ENCODE data around the gene ELAVL3.

ELAVL3 gene

GRCh38 chr19:11480715-11481533 is at the start of gene ELAVL3:
TSS of gene ELAVL3 (minus strand) at chr19:11481046. CDS start at chr19:11480608, 438 bp downstream.
- no peak for DNase-seq (ENCODE audit: low read depth in 2 of 2)

DNA sequence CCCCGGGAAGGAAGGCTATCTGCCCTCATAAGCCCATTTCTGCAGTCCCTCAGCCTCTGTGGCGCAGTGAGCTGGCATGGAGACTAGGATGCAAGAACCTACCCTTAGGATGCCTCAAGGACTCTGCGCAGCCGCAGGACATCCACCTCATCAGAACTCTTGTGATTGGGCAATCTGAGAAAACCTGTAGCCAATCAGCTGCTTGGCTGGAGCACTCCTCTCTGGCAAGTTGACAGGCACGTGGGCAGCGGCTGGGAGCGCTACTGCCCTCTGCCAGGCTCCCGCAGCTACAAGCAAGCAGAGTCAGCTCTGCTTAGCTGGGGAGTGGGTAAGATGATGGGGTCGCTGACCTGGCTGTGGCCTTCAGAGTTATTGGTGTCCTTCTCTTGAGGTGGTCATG is 49.6 kb upstream of the ELAVL3 start:
- peak; percentile 49 to 60 for DNase-seq (ENCODE audit: low read depth in 2 of 2)

- DNase-seq (ENCODE audit: low read depth in 2 of 2) = peak; percentile 91 to 92
Observed at GRCh38 chr19:11528551-11529341, 47.9 kb upstream of the ELAVL3 start, which contains the start of gene ECSIT. TSS of gene ECSIT (minus strand) at chr19:11529134. CDS start at chr19:11519170, 9,964 bp downstream.

GRCh38 chr19:11519138-11519537 is 38.3 kb upstream of the ELAVL3 start:
- no peak for DNase-seq (ENCODE audit: low read depth in 2 of 2)

DNA sequence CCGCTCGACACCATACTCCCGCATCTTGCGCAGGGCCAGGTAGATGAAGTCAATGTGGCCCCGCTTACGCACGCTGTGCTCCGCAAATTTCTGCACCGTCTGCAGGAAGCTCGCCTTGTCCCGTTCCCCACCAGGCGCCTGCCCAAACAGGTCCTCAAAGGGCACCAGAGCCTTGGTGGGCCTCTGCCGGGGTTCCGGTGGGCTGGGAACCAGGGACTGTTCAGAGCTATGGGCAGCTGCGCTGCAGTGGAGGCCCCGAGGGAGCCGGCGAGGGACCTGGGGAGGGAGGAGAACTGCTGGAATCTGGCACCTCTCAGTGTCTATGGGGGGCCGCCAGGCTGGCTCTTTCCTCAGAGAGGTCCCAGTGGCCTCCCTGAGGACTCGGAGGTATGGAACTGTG is 33.1 kb upstream of the ELAVL3 start:
- DNase-seq (ENCODE audit: low read depth in 2 of 2) = no peak

- DNase-seq (ENCODE audit: low read depth in 2 of 2) = no peak
Observed at GRCh38 chr19:11510444-11510843, 29.6 kb upstream of the ELAVL3 start.

DNA sequence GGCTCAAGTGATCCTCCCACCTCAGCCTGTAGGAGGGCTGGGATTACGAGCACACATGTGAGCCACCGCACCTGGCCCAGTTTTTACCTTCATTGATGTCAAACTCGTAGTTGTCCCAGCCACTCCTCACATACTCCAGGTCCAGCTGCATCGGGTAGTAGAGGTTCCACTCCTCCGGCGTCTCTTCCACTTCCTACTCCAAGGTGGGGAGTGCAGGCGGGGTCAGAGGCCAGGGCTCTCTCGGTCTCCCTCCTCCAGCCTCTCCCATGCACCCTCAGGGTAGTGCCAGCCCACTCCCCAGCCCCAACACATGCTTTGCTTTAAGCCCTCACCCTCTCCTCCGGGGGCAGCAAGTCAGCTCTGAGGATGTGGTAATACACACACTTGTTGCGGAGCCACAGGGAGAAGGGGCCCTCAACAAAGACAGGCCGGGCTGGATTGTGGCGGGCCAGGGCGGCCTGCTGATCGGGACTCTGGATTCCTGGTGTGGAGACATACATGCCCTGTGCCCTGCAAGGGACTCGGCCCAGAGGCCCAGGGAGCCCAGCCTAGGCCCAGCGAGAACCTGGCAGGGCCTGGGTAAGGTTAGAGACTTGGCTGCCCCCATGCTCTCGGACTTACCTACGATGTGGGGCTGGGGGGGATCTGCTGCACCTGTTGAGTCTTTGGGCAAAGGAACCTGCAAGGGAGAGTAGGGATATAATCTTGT is 26.7 kb upstream of the ELAVL3 start:
- DNase-seq (ENCODE audit: low read depth in 2 of 2) = no peak

GRCh38 chr19:11506967-11507366 is 26.1 kb upstream of the ELAVL3 start:
- no peak for DNase-seq (ENCODE audit: low read depth in 2 of 2)

DNA sequence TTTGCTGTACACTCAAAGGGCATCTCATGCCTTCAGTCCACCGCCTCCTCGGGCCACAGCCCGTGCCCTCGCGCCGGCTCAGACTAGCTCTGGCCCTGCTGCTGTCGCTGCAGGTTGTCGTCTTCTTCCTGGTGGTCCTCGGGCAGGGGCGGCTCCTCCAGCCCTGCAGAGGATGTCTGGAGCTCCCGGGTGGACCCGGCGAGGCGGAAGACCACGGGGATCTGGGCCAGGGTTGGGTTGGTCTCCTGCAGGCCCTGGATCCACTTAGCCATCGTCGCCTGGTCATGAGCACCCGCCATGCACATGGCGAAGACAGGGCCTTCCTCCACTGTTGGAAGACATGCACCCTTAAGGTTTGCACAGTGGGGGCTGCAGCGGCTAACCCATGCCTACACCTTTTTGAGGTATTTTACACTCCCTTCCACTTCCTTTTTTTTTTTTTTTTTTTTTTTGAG is 25.3 kb upstream of the ELAVL3 start:
- peak in 1 of 2 donors; percentile 16 for DNase-seq (ENCODE audit: low read depth in 2 of 2)

DNA sequence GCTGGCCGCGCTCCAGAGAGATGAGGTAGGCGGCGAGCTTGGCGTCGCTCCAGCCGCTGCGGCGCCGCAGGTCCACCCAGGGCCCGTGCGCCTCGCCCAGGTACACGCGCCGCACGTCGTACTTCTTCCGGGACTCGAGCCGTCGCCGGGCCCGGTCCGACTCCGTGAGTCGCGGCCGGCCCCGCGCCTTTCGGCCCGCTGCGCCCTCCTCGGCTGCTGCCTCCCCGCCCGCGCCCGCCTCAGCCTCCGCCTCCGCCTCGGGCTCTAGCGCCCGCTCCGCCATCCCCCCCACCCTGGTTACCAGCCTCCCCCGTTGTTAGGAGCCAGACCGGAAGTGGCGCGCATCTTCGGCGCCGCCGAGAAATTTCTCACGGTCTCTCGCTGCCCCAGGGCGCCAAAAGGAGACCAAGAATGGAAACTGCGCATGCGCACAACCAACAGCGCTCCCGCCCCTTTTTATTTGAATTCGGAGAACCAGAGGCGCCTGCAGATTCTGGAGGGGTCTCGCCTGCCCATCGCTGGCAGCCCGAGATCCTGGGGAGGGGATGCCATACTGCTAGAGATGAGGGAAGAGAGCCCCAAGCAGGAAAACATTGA is 24.8 kb upstream of the ELAVL3 start, which contains the start of gene ZNF653:
ZNF653 (minus strand) TSS at position 336 of the 597 bp plus-strand sequence; CDS start at position 283, 53 bp downstream.
- DNase-seq (ENCODE audit: low read depth in 2 of 2) = peak; percentile 93 to 94

DNA sequence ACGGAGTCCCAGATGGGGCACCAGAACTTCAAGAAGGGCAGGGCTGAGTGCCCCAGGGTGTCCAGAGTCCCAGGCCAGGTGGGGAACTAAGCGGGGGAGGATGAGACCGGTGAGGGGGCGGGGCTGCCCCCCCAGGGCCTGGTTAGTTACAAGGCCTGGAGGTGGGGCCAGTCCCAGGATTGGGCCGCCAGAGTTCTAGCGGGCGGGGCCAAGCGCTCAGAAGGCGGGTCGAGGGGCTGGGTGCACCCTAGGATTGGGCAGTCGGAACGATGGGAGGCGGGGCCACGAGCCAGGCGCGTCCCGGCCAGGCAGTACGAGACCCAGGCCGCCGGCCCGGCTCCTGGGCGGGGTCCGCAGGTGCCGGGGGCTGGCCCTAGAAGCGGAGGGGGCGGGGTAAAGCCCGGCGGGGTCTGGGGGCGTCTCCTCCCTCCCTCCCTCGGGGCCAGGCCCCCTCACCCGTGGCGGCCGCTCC is 24.2 kb upstream of the ELAVL3 start:
- peak; percentile 93 to 97 for DNase-seq (ENCODE audit: low read depth in 2 of 2)

DNA sequence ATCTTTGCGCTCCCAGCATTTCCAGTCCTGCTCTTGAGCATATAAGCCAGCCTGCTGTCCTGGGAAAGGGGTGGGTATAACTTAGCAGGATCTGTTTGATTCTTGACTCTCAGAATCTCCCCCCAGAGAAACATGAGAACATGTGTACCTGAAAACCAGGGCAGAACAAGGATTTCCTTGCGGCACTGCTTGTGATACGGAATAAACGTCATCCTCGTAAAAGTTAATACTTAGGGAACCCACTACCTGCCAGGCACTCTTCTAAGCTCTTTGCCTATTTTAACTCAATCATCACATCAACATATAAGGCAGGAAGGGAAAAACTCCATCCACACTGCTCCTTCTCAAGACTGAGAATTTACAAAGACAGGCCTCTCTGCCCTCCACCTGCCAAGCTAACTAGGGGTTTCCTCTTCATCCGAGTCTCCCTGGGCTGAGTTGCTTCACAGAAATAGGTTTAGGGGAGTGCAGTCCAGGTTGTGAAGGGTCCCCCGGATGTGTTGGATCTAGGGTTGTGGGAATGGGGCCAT is 23.7 kb upstream of the ELAVL3 start:
- DNase-seq (ENCODE audit: low read depth in 2 of 2) = no peak

- DNase-seq (ENCODE audit: low read depth in 2 of 2) = no peak
Observed at GRCh38 chr19:11499890-11500420, 19.1 kb upstream of the ELAVL3 start.

GRCh38 chr19:11499220-11499726 is 18.4 kb upstream of the ELAVL3 start:
- no peak for DNase-seq (ENCODE audit: low read depth in 2 of 2)

DNA sequence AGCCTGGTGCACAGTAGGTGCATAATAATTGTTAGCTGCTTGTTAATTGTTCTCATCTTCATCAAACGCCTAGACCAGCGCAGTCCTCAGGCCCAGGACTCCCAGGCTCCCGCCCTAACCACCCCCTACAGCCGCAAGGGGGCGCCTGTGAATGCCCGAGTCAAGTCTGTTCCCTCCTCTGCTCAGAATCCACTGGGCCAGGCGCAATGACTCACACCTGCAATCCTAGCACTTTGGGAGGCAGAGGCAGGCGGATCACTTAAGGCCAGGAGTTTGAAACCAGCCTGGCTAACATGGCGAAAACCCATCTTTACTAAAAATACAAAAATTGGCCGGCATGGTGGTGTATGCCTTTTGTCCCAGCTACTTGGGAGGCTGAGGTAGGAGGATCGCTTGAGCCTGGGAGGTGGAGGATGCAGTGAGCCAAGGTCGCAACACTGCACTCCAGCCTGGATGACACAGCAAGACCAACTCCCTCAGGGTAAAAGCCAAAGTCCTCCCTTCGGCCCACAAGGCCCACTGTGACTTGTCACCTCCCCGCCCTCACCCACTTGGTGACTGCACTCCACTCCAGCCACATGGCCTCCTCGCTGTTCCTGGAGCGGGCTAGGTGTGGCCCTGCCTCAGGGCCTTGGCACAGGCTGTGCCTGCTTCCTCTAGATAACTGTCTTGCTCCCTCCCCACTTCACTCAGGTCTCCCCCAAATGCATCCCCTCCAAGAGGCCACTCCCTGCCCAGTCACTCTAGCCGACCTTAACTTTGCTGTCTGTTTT is 15.7 kb upstream of the ELAVL3 start:
- DNase-seq (ENCODE audit: low read depth in 2 of 2) = peak; percentile 49 to 62

DNA sequence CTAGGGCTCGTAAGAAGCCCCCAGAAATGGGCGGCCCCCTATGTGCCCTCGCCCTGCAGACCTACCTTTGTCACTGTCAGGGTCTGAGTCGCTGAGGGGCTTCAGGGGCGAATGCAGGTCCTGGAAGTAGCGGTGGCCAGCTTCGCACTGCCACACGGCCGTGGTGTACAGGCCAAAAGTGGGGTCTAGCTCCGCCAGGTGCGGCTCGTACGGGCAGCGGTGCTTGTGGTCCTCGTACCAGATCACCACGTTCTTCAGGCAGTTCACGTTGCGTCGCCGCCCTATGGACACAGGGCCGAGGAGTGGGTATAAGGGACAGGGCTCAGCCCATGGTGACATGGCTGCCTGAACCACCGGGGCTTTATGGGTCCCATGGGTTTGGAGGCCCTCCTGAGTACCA is 15.0 kb upstream of the ELAVL3 start:
- DNase-seq (ENCODE audit: low read depth in 2 of 2) = no peak

GRCh38 chr19:11495481-11495880 is 14.6 kb upstream of the ELAVL3 start:
- no peak for DNase-seq (ENCODE audit: low read depth in 2 of 2)

DNA sequence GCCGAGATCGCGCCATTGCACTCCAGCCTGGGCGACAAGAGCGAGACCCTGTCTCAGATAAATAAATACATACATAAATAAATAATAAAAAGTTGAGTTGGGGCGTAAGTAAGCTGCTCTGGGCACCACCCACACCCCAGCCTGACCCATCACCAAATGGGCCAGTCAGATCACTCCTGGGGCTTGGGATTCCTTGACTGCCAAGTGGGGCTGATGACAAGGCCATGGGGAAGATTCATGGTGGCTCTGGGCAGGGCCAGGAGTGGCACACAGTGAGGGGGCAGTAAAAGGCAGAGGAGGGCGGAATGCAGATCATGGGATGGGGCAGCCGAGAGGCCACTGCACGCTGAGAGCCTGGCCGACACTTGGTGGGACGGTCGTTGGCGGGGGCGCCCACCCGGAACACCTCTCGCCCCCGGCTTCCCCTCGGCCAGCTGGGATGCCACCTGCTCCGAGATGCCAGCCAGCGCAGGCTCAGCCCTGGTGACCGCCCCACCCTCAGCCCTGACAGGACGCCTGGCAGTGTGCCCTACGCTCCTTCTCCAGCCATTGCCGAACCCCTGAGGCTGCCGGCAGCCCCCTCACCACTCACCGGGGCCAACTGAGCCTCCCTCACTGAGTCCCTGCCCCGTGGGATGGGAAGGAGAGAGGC is 13.9 kb upstream of the ELAVL3 start:
- no peak for DNase-seq (ENCODE audit: low read depth in 2 of 2)

- no peak for DNase-seq (ENCODE audit: low read depth in 2 of 2)
Observed at GRCh38 chr19:11489378-11489777, 8.5 kb upstream of the ELAVL3 start.
